Measurements from ENCODE around the gene NLGN1.

The NLGN1 gene

DNA sequence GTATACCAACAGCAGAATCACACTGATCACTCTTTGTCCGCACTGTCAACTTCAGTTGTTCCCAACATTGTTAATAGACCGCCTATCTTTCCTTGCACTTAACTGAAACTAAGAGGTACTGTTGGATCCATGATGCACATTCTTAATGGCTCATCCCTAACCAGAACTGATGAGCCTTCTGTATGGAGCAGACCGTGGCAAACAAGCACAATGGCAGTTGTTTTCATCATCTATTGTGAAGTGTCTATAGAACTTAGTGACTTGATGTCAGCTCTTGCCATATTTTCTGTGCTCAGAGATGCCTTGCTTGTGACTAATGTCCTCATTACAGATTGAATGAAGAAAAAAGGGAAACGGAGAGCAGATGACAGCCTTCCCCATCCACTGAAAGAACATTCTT, 347.4 kb downstream of the NLGN1 start:
- Histone ChIP-seq H3K27ac (no peak overlapping the region), H3K4me3 (no peak overlapping the region)

DNA sequence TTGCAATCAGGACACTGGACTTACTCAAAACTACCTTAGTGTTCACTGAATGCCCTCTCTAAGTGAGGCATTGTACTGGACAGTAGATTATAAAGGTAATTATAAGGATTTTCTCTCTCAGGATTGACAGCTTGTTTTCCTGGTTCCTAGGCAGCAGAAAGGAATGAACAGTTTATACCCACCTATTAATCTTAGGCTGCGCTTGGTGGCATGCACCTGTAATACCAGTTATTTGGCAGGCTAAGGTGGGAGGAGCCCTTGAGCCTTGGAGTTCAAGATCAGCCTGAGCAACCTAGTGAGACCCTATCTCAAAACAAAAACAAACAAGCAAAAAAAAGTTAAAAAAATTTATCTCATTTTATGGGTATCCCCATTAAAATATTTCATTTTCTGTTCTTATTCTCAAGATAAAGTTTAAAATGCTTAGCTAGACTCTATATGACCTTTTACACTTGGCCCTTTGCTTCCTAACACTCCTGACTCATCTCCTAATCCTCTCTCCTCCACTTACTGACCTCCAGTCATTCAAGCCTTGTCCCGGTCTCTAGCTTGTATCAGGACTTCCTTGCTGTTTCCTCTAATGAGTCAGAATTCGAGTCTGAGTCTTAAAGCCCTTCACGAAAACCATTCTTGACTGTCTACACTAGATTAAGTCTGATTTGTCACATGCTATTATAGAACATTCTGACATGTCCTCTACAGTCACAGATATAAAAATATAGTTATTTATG, 348.6 kb downstream of the NLGN1 start:
- no peak overlapping the region for H3K27ac ChIP-seq
- H3K4me3 ChIP-seq: no peak overlapping the region

DNA sequence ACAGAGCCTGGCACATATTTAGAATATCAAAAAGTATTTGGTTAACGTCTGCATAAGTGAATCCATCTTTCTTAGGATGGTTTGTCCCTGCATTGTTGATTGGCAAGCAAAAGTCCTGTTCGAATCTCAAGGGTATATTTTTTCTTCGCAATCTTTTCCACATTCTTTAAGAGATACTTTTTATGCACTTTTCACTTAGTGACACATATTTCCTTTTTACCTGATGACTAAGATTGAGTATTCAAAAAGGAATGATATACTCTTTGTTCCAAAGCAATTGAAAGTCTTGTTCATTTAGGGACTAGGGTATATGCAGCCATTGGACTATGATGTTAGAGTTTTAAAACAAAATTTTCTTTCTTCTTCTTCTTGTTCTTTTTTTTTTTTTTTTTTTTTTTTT, 349.9 kb downstream of the NLGN1 start:
- Histone ChIP-seq H3K27ac (no peak overlapping the region), H3K4me3 (no peak overlapping the region)

DNA sequence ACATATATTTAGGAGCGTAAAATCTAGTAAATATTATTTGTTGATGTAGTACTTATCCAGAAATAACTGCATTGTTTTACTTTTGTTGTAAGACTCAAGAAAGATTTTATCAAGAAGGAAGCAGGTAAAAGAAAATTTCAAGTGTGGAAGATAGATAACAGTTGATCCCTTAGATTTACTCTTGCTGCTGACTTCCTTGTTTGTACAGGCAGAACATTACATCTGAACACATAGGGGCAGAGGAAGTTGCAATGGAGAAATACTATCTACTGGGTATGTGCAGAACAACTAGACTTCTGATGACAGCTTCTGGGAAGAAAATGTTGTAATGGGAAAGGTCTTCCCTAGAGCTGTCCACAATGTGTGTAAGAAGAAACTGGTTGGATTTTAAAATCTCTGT, 350.6 kb downstream of the NLGN1 start:
- Histone ChIP-seq H3K4me3 (no peak overlapping the region), H3K27ac (no peak overlapping the region)

DNA sequence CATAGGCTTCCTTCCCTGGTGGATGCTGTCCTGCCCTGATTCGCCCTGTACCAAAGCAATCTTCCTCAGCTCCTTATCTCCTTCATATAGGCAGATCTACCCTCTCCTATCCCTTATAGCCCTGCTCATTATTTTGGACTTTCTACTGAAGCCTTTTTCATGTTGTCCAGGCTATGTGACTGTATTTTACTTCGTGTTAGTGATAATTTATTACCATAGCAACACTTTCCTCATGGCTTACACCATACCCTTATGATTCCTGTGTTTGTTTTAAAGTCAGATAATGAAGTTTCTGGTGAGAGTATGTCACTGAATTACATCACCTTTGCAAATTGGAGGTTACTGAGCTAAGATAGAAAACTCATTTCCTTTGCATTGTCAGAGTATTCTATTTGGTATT, 352.6 kb downstream of the NLGN1 start:
- H3K4me3 ChIP-seq: no peak overlapping the region
- no peak overlapping the region for H3K27ac ChIP-seq

DNA sequence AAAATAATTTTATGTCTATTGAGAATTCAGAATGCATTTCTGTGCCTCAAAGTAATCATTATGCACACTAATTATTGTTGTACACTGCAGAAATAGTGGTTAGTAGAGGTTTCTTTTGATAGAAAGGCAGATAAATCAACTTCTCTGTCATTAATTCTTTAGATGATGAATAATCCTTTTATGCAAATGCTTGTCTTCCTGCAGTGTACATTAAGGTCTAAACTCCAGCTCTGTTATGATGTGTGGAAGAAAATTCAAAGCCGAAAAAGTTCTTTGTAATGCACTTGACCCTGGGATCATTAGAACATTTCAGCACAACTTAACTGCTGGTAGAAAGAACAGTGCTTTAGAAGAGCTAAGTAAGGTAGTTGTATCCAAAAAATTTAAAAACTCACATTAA, 353.0 kb downstream of the NLGN1 start:
- Histone ChIP-seq H3K4me3 (no peak overlapping the region), H3K27ac (no peak overlapping the region)

- Histone ChIP-seq H3K27ac (no peak overlapping the region), H3K4me3 (no peak overlapping the region)
These were observed 356.0 kb downstream of the NLGN1 start for GRCh38 chr3:173753593-173753992.

DNA sequence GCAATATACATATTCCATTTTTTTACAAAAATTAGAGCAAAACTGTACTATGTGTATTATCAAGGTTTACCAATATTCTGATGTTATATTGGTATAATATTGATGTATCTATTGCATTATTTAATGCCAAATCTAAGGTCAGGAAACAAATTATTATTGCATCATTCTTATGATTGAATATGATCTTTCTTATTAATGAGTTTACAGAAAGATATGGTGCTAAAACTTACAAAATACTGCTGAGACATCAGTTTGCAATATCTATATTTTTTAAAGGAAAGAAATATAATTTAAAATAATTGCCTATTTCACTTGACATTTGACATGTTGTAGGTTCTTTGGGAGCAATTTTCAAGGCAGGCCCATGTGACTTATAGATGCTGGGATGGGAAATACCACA, 357.6 kb downstream of the NLGN1 start:
- H3K4me3 ChIP-seq: no peak overlapping the region
- H3K27ac ChIP-seq: no peak overlapping the region

DNA sequence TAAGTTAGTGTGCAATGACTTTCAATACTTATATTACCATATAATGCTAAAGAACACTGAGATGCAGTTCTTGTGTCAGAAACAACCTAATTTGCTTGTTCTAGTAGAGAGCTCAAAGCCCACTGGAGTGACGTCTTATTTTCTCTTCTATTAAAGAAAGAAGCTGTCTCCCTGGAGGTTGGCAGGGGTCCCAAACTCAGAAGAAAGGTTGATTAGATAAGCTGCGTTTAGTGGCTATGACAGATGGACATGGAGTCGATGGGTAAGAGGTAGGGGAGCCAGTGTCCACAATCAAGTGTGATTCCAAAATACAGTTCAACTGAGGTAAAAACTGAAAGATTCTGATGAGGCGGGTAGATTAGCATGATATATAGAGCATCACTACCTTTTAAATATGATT, 363.6 kb downstream of the NLGN1 start:
- H3K4me3 ChIP-seq: no peak overlapping the region

GRCh38 chr3:173762501-173762900, 365.0 kb downstream of the NLGN1 start:
- Histone ChIP-seq H3K4me3 (no peak overlapping the region), H3K27ac (no peak overlapping the region)

More for the DNA sequence above, 363.6 kb downstream of the NLGN1 start:
- no peak overlapping the region for H3K27ac ChIP-seq

GRCh38 chr3:173770011-173770410, 372.5 kb downstream of the NLGN1 start:
- Histone ChIP-seq H3K4me3 (no peak overlapping the region), H3K27ac (no peak overlapping the region)

- Histone ChIP-seq H3K4me3 (no peak overlapping the region), H3K27ac (no peak overlapping the region)
These were observed 373.4 kb downstream of the NLGN1 start for GRCh38 chr3:173770796-173771573.

- H3K27ac ChIP-seq: no peak overlapping the region
- no peak overlapping the region for H3K4me3 ChIP-seq
These were observed 376.3 kb downstream of the NLGN1 start for GRCh38 chr3:173773800-173774199.

- no peak overlapping the region for H3K27ac ChIP-seq
- no peak overlapping the region for H3K4me3 ChIP-seq
These were observed 376.8 kb downstream of the NLGN1 start for GRCh38 chr3:173774294-173774693.

- no peak overlapping the region for H3K4me3 ChIP-seq
- no peak overlapping the region for H3K27ac ChIP-seq
These were observed 380.7 kb downstream of the NLGN1 start for GRCh38 chr3:173778251-173778650.

DNA sequence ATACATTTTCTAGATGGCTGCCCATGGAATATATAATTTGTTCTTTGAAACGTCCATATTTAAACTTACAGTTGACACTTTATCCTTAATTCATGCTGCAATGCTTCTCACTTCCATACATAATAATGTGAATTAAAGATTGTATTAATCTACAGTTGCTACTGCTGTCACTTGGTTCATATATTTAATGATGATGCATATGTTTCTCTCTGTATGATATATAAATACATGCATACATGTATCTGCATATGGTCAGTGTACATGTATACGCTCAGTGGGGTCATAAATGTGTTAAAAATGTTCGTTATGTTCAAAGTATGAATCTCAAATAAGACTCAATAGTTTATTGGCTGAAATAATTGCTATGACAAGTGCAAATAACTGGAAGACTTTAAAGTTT, 382.5 kb downstream of the NLGN1 start:
- H3K4me3 ChIP-seq: no peak overlapping the region

DNA sequence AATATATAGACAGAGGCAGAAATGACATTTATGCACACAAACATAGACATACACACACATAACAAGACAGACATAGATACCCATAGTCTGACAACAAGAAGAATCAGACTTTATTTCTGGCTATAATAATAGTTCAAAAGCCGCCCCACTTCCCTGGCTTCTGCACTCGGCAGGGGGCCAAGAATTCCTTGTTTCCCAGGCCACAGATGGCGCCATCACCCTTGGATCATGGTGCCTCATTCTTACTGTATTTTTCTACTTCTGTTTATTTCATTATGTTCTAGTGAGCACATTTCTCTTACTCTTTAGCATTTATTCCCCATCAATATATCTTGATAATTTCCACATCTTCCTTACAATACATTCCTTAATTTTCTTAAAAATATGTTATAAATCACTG, 387.5 kb downstream of the NLGN1 start:
- no peak overlapping the region for H3K27ac ChIP-seq
- H3K4me3 ChIP-seq: no peak overlapping the region

More for the DNA sequence above, 382.5 kb downstream of the NLGN1 start:
- no peak overlapping the region for H3K27ac ChIP-seq

DNA sequence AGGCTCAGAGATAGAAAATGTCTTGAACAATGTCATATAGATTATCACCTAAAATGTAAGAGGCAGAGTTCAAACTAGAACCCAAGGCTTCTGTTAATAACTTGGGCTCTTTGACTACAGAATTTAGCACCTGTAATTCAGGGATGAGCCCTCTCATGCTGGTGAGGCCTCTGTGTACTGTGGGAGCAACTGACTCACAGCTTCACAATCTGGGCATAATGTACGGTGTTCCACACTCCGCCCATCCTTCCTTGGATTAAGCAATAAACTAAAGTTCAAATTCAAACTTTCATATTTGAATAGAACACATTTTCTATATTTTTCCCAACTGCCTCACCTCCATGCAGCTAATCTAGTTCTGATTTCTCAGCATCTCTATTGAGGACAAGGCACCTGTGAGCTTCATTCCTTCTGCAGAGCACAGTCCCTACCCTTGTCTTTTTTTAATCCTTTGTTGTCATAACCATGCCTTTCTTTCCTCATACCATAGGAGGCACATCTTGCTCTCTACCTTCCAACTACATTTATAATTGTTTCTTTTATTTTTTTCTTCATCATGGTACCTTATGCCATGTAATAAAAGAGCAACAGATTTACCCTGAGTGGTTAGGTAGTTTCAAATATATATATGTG, 392.1 kb downstream of the NLGN1 start:
- Histone ChIP-seq H3K27ac (no peak overlapping the region), H3K4me3 (no peak overlapping the region)

GRCh38 chr3:173793963-173794362, 396.4 kb downstream of the NLGN1 start:
- H3K27ac ChIP-seq: no peak overlapping the region
- H3K4me3 ChIP-seq: no peak overlapping the region

DNA sequence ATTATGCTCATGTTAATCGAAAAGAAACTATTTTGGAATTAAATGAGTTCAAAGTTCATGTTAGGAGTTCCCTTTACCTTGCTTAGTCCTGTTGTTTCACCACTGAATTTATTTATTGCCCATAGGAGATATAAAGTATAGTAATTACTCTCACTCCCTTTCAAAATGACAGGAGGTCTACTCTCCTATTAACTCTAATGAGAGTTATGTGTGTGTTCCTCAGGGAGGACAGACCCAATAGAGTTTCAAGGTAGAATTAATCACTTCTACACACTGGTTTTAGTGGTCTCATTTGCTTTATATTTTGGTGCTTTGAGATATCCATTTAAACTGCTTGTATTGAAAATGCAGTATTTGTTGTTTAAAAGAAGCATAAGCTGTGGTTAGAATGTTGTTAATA, 398.9 kb downstream of the NLGN1 start:
- Histone ChIP-seq H3K27ac (no peak overlapping the region), H3K4me3 (no peak overlapping the region)

GRCh38 chr3:173796890-173797289, 399.3 kb downstream of the NLGN1 start:
- no peak overlapping the region for H3K27ac ChIP-seq

More at GRCh38 chr3:173796890-173797289, 399.3 kb downstream of the NLGN1 start:
- no peak overlapping the region for H3K4me3 ChIP-seq

All from skin epidermis (tissue), 12 donors.